ENCODE data around the gene LPAR5. TPM values are rescaled to one million over a fixed set of nuclear protein-coding genes. Genes with fewer than 3 reads are reported as not detected.

LPAR5 gene
- total and polyA plus RNA-seq, 2 of the 8 experiments (the other 6 are each of a cell fraction or from before 2014, with no cell fraction given), result 0.22 to 0.24 TPM

- Histone ChIP-seq H3K79me2 (ENCODE audit: control insufficient read depth in 1 of 2, insufficient read depth in 2 of 2, low read length in 2 of 2) (peaks cover 0 to 11% of the 10 kb centered on the region in 2 experiments; a peak in 3 of 4 replicates), H3K4me2 (ENCODE audit: insufficient read depth in 1 of 2, low read depth in 2 of 2, low read length in 2 of 2) (peak within 1 kb of the TSS; percentile 83 to 90), H3K14ac (ENCODE audit: insufficient read length) (no peak within 1 kb of the TSS), H3K36me3 (ENCODE audit: control insufficient read depth in 2 of 4, insufficient read depth in 4 of 4, low read length in 3 of 4) (peaks cover 4 to 17% (median 9%) of the 10 kb centered on the region in 4 experiments; a peak in 7 of 8 replicates), H3K23ac (ENCODE audit: insufficient read length) (no peak within 1 kb of the TSS), H3K4me3 (ENCODE audit: extremely low read depth in 1 of 4, insufficient read depth in 2 of 4, low read depth in 3 of 4, low read length in 4 of 4) (peak within 1 kb of the TSS; percentile 72 to 90 (median 82)), H3K79me1 (ENCODE audit: low read depth, low read length) (no peaks in the 10 kb centered on the region), H3K4ac (replicated peaks; ENCODE audit: insufficient read length, low read depth, low read length) (peak within 1 kb of the TSS; percentile 94), H3K4me1 (replicated peaks in 1 of 4; ENCODE audit: control insufficient read depth in 3 of 4, insufficient read depth in 4 of 4, low read length in 3 of 4) (peaks cover 0 to 4% (median 0%) of the 10 kb centered on the region in 4 experiments; a peak in 1 of 7 replicates), H2BK12ac (ENCODE audit: low read depth, low read length) (no peak within 1 kb of the TSS; the same call in 1 of the 2 replicates), H3K56ac (replicated peaks; ENCODE audit: insufficient read length, low read depth, low read length) (no peak within 1 kb of the TSS), H3K18ac (ENCODE audit: extremely low read depth, low read length) (no peak within 1 kb of the TSS), H3K9me3 (ENCODE audit: insufficient read depth in 2 of 2, low read depth in 1 of 2, low read length in 1 of 2) (no peaks in the 10 kb centered on the region), H4K91ac (replicated peaks; ENCODE audit: insufficient read length, low read length) (peak within 1 kb of the TSS; percentile 49), H3K9ac (replicated peaks in 1 of 4; ENCODE audit: extremely low read depth in 1 of 4, low read depth in 3 of 4, low read length in 3 of 4) (peak within 1 kb of the TSS; percentile 76 to 97 (median 80)), H3K27me3 (replicated peaks in 1 of 4; ENCODE audit: control insufficient read depth in 3 of 4, extremely low read depth in 1 of 4, insufficient read depth in 3 of 4, low read length in 3 of 4) (no peaks in the 10 kb centered on the region), H2AFZ (ENCODE audit: low read length) (peak within 1 kb of the TSS; percentile 84), H2AK5ac (ENCODE audit: low read depth, low read length) (0 out of 2 replicates have a peak within 1 kb of the TSS, but pooled peaks have one; percentile 46), H4K8ac (ENCODE audit: extremely low read depth, insufficient read depth, low read length) (peak within 1 kb of the TSS; percentile 96; the same call in 1 of the 2 replicates), H2BK120ac (replicated peaks; ENCODE audit: low read depth, low read length) (no peak within 1 kb of the TSS), H4K20me1 (replicated peaks in 1 of 2; ENCODE audit: control insufficient read depth in 1 of 2, insufficient read depth in 2 of 2, low read length in 2 of 2) (no peaks in the 10 kb centered on the region), H3K27ac (ENCODE audit: low read depth, low read length) (peak within 1 kb of the TSS; percentile 80), H2BK5ac (ENCODE audit: low read depth, low read length) (peak within 1 kb of the TSS; percentile 72), H4K5ac (ENCODE audit: insufficient read length, low read depth, low read length) (peak within 1 kb of the TSS; percentile 57), H3K23me2 (ENCODE audit: low read depth, low read length) (peaks cover 6% of the 10 kb centered on the region), H2BK20ac (ENCODE audit: low read length) (no peak within 1 kb of the TSS), H2BK15ac (ENCODE audit: low read length) (peak within 1 kb of the TSS; percentile 13; the same call in 1 of the 2 replicates)
- peak; percentile 93 for FAIRE-seq
- CTCF ChIA-PET (ENCODE audit: partially characterized antibody), result interaction anchor here (1.0 to 6.9 kb wide), 4 partner anchors 28 to 117 kb away, joined by 3 to 55 read pairs (median 10); partner anchors contain the start of genes COPS7A and ZNF384
- POLR2A ChIA-PET (ENCODE audit: partially characterized antibody), result interaction anchor here (1.0 to 5.9 kb wide), 6 partner anchors 18 to 61 kb away, joined by 3 to 72 read pairs (median 10); partner anchors contain the start of genes COPS7A and ZNF384
- WGBS, 2 experiments (ENCODE audit: extremely low coverage in 1 of 2, insufficient coverage in 1 of 2, insufficient read length in 1 of 2, insufficient replicate concordance in 2 of 2, low coverage in 1 of 2, low lambda C conversion rate in 2 of 2, missing lambda C conversion rate in 1 of 2), result 3% methylated on average over 37 of the region's 37 CpGs; no CpG with 5 or more reads in 1 of the 2 experiments
- DNase-seq (ENCODE audit: low read depth in 1 of 2, low spot score in 2 of 2), result peak; percentile 88 to 95
- TF ChIP-seq SIN3A (conservative IDR thresholded peaks at IDR 0.05 in 1 of 2, IDR thresholded peaks at IDR 0.05 in 1 of 2; ENCODE audit: low read depth in 1 of 2, low read length in 2 of 2) (peak in 1 of 2 experiments; percentile 67; a peak in 2 of 4 replicates), JUND (IDR thresholded peaks at IDR 0.05; ENCODE audit: low read length) (peak; percentile 96), SP4 (IDR thresholded peaks at IDR 0.05; ENCODE audit: low read length) (peak; percentile 78; the same call in 1 of the 2 replicates), JUN (IDR thresholded peaks at IDR 0.05; ENCODE audit: low read depth, low read length) (peak; percentile 69; the same call in 1 of the 2 replicates), SP2 (IDR thresholded peaks at IDR 0.05; ENCODE audit: low read length) (no peak), FOSL1 (IDR thresholded peaks at IDR 0.05; ENCODE audit: insufficient read depth, low read depth, low read length) (no peak)
- TF ChIP-seq, protein P1, sequence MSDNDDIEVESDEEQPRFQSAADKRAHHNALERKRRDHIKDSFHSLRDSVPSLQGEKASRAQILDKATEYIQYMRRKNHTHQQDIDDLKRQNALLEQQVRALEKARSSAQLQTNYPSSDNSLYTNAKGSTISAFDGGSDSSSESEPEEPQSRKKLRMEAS (IDR thresholded peaks at IDR 0.05), result peak; percentile 71
- TF ChIP-seq, protein P2, sequence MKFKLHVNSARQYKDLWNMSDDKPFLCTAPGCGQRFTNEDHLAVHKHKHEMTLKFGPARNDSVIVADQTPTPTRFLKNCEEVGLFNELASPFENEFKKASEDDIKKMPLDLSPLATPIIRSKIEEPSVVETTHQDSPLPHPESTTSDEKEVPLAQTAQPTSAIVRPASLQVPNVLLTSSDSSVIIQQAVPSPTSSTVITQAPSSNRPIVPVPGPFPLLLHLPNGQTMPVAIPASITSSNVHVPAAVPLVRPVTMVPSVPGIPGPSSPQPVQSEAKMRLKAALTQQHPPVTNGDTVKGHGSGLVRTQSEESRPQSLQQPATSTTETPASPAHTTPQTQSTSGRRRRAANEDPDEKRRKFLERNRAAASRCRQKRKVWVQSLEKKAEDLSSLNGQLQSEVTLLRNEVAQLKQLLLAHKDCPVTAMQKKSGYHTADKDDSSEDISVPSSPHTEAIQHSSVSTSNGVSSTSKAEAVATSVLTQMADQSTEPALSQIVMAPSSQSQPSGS (IDR thresholded peaks at IDR 0.05; ENCODE audit: low read length), result peak; percentile 96
These were observed 27.4 kb upstream of the LPAR5 start, which contains the start of gene ING4 for GRCh38 chr12:6662906-6663742. ING4 (minus strand) TSS chr12:6663119; CDS start chr12:6663101, 18 bp downstream.

Data from H1 (cell line).